DND-41 (cell line): ENCODE data around the gene TCERG1L.

Experiments
- ATAC-seq: fragments of 200-7000 bp; cut with Tn5 transposase; 3 replicates; pipeline ENCODE4 v1.9.1; 2021; ENCODE audit warnings: low read depth; ENCODE audit not compliant: insufficient read depth
- DNase-seq: peaks from one replicate; pipeline ENCODE4 v3.0.0-alpha.2; 2020
- H2AFZ ChIP-seq: 2 replicates; pipeline ENCODE4 v1.6.0; 2012; ENCODE audit warnings: low read depth, low read length
- H3K27ac ChIP-seq: 2 replicates; pipeline ENCODE4 v1.5.1; 2012; ENCODE audit warnings: low read length, inconsistent platforms
- H3K27me3 ChIP-seq: fragments of 200-600 bp; sonication (generic); 2 replicates; pipeline ENCODE4 v1.6.0; 2012; ENCODE audit warnings: low read length, mild to moderate bottlenecking, inconsistent platforms; ENCODE audit not compliant: insufficient read depth, poor library complexity
- H3K36me3 ChIP-seq: 2 replicates; pipeline ENCODE4 v1.5.1; 2012; ENCODE audit warnings: low read length, inconsistent platforms; ENCODE audit not compliant: insufficient read depth
- H3K4me1 ChIP-seq: 2 replicates; pipeline ENCODE4 v1.5.1; 2012; ENCODE audit warnings: mild to moderate bottlenecking, low read length; ENCODE audit not compliant: insufficient read depth
- H3K4me2 ChIP-seq: 2 replicates; pipeline ENCODE4 v1.6.0; 2012; ENCODE audit warnings: mild to moderate bottlenecking, moderate library complexity, low read length, inconsistent platforms; ENCODE audit not compliant: insufficient read depth
- H3K4me3 ChIP-seq, 2 experiments: fragments of 200-600 bp in 1 of 2; shearing (Covaris generic) in 1 of 2; 2 replicates each; pipeline ENCODE4 v1.5.1; 2012 to 2016; ENCODE audit warnings: inconsistent platforms in 2 of 2, low read length in 2 of 2, mild to moderate bottlenecking in 2 of 2, low read depth in 1 of 2, moderate library complexity in 1 of 2
- H3K79me2 ChIP-seq: 2 replicates; pipeline ENCODE4 v1.6.0; 2012; ENCODE audit warnings: low read length, inconsistent platforms; ENCODE audit not compliant: insufficient read depth
- H3K9ac ChIP-seq: 2 replicates; pipeline ENCODE4 v1.6.0; 2012; ENCODE audit warnings: low read depth, mild to moderate bottlenecking, inconsistent platforms, low read length, moderate library complexity
- H3K9me3 ChIP-seq: 2 replicates; pipeline ENCODE4 v1.5.1; 2012; ENCODE audit warnings: low read length, moderate library complexity, mild to moderate bottlenecking, inconsistent platforms; ENCODE audit not compliant: insufficient read depth, severe bottlenecking
- H4K20me1 ChIP-seq: 2 replicates; pipeline ENCODE4 v1.6.0; 2012; ENCODE audit warnings: low read length; ENCODE audit not compliant: insufficient read depth
- EZH2 ChIP-seq: IDR thresholded peaks from 3 replicates; pipeline ENCODE4 v1.6.1; 2012; ENCODE audit warnings: borderline replicate concordance, low read depth, mild to moderate bottlenecking, moderate library complexity, low read length, inconsistent platforms; ENCODE audit not compliant: severe bottlenecking
- TF ChIP-seq, protein P1 (sequence below): IDR thresholded peaks from 2 replicates; pipeline ENCODE4 v1.5.1; 2012; ENCODE audit warnings: borderline replicate concordance, low read length, moderate library complexity, mild to moderate bottlenecking; ENCODE audit not compliant: poor library complexity, severe bottlenecking; ENCODE audit errors: extremely low read depth

TCERG1L gene

DNA sequence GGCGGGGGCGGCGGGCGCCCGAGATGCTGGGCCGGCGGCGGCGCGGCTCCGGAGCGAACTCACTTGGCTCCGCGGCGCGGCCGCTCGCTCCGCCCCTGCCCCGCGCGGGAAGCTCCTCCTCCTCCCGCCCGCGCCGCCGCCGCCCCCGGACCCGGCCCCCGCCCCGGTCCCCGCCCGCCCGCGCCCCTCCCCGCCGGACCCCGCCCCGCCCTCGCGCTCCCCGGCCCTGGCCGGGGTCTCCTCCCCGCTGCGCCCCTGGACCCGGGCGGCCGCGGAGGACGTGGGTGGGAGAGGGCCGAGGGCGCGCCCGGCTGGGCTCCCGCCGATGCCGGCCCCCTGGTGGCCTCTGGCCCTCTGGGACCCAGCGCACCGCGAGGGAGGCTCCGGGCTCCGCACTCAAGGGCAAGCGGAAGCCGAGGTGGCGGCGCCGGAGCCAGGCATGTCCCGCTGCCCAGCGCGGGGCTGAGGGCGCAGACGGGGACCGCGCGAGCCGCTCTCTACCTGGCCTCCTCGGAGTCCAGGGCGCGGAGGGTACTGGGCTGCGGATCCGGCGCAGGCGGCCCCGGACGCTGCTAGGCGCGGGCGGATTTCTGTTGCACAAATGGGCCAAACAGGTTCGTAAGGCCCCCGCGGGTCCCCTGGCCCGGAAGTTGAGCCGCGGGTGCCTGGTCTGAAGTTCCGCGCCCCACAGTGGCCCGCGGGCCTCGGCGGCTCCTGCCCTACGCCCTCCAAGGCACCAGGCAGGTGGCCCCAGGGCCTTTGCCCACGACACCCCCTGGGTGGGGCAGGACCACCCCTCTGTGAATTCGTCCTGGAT, at the start of gene TCERG1L:
Gene TCERG1L, minus strand, starts transcription at position 61 of the 817 bp plus-strand sequence. CDS start 86 bp downstream, outside the sequence.
- Histone ChIP-seq H3K79me2 (no peaks in the 10 kb centered on the region), H3K4me3 (no peak within 1 kb of the TSS), H2AFZ (no peak within 1 kb of the TSS), H3K36me3 (no peaks in the 10 kb centered on the region), H3K4me1 (no peaks in the 10 kb centered on the region), H4K20me1 (no peaks in the 10 kb centered on the region), H3K9ac (no peak within 1 kb of the TSS), H3K27me3 (no peaks in the 10 kb centered on the region), H3K4me2 (no peak within 1 kb of the TSS), H3K9me3 (no peaks in the 10 kb centered on the region), H3K27ac (no peak within 1 kb of the TSS)
- ATAC-seq (no peak), DNase-seq (no peak)
- no peak for TF ChIP-seq EZH2
- TF ChIP-seq, protein P1, sequence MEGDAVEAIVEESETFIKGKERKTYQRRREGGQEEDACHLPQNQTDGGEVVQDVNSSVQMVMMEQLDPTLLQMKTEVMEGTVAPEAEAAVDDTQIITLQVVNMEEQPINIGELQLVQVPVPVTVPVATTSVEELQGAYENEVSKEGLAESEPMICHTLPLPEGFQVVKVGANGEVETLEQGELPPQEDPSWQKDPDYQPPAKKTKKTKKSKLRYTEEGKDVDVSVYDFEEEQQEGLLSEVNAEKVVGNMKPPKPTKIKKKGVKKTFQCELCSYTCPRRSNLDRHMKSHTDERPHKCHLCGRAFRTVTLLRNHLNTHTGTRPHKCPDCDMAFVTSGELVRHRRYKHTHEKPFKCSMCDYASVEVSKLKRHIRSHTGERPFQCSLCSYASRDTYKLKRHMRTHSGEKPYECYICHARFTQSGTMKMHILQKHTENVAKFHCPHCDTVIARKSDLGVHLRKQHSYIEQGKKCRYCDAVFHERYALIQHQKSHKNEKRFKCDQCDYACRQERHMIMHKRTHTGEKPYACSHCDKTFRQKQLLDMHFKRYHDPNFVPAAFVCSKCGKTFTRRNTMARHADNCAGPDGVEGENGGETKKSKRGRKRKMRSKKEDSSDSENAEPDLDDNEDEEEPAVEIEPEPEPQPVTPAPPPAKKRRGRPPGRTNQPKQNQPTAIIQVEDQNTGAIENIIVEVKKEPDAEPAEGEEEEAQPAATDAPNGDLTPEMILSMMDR: no peak

GRCh38 chr10:131358741-131359442, 47.4 kb upstream of the TCERG1L start:
- no peaks in the 10 kb centered on the region for H3K4me1 ChIP-seq
- H3K9ac ChIP-seq: no peak overlapping the region
- DNase-seq: no peak
- TF ChIP-seq, protein P1: no peak
- TF ChIP-seq EZH2: no peak
- no peak overlapping the region for H3K27ac ChIP-seq
- no peaks in the 10 kb centered on the region for H3K9me3 ChIP-seq
- H3K4me2 ChIP-seq: no peak overlapping the region
- no peak overlapping the region for H3K4me3 ChIP-seq
- no peaks in the 10 kb centered on the region for H3K79me2 ChIP-seq
- H3K27me3 ChIP-seq: no peaks in the 10 kb centered on the region
- H4K20me1 ChIP-seq: no peaks in the 10 kb centered on the region
- ATAC-seq: no peak
- H3K36me3 ChIP-seq: no peaks in the 10 kb centered on the region
- no peak overlapping the region for H2AFZ ChIP-seq

DNA sequence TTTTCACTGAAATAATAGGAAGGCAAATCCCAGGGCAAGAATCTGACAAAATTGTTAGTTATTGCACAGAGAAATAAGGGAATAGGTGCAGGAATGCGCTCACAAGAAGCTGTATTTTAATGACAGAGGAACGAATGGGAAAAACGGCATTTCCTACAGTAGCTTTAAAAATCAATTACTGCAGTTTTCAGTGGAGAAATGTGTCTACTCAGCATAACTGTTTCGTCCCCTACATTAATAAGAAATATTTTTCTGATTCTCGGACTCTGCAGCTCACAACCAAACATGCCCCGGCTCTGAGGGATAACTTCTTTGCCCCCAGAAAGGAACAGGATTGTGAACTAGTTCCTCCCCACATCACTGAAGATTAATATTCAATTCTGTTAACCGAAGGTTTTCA, 44.9 kb upstream of the TCERG1L start:
- Histone ChIP-seq H3K9ac (no peak overlapping the region), H3K27me3 (no peaks in the 10 kb centered on the region), H3K36me3 (no peaks in the 10 kb centered on the region), H4K20me1 (no peaks in the 10 kb centered on the region), H3K4me3 (no peak overlapping the region), H2AFZ (no peak overlapping the region), H3K27ac (no peak overlapping the region), H3K79me2 (no peaks in the 10 kb centered on the region), H3K9me3 (no peaks in the 10 kb centered on the region), H3K4me1 (no peaks in the 10 kb centered on the region), H3K4me2 (no peak overlapping the region)
- DNase-seq (no peak), ATAC-seq (no peak)
- no peak for TF ChIP-seq EZH2
- TF ChIP-seq, protein P1: no peak
